Activated CD4-positive, CD25-positive, alpha-beta regulatory T cell treated with anti-CD3 and anti-CD28 coated beads, Interleukin-2, amount 50 U/mL, for 16 hours (primary cell): ENCODE results near the gene CDYL2.

Source experiments
- DNase-seq: peaks from one replicate; pipeline ENCODE4 v3.0.0-alpha.2; 2020; ENCODE audit warnings: low read depth, low spot score

Gene CDYL2

GRCh38 chr16:80627108-80627507 lies 177.3 kb downstream of the CDYL2 start:
- no peak for DNase-seq

- DNase-seq, result no peak
Observed at GRCh38 chr16:80623376-80623775, 181.0 kb downstream of the CDYL2 start.

GRCh38 chr16:80622007-80622406 lies 182.4 kb downstream of the CDYL2 start:
- DNase-seq, result no peak

- no peak for DNase-seq
Observed at GRCh38 chr16:80620736-80621605, 183.4 kb downstream of the CDYL2 start.

GRCh38 chr16:80619824-80620223 lies 184.6 kb downstream of the CDYL2 start:
- DNase-seq, result no peak

- DNase-seq, result no peak
Observed at GRCh38 chr16:80618862-80619648, 185.3 kb downstream of the CDYL2 start.

GRCh38 chr16:80616362-80616761 lies 188.0 kb downstream of the CDYL2 start:
- no peak for DNase-seq

GRCh38 chr16:80615735-80616134 lies 188.7 kb downstream of the CDYL2 start:
- no peak for DNase-seq

- no peak for DNase-seq
Observed at GRCh38 chr16:80614908-80615671, 189.3 kb downstream of the CDYL2 start.

- DNase-seq, result no peak
Observed at GRCh38 chr16:80612461-80613017, 191.9 kb downstream of the CDYL2 start.

GRCh38 chr16:80611930-80612327 lies 192.5 kb downstream of the CDYL2 start:
- DNase-seq, result no peak

GRCh38 chr16:80611171-80611929 lies 193.0 kb downstream of the CDYL2 start:
- no peak for DNase-seq

GRCh38 chr16:80610481-80611156 lies 193.8 kb downstream of the CDYL2 start:
- no peak for DNase-seq

GRCh38 chr16:80608946-80609345 lies 195.5 kb downstream of the CDYL2 start:
- DNase-seq, result no peak

GRCh38 chr16:80607204-80607603 lies 197.2 kb downstream of the CDYL2 start:
- no peak for DNase-seq

GRCh38 chr16:80606221-80606766 lies 198.1 kb downstream of the CDYL2 start:
- DNase-seq, result no peak

GRCh38 chr16:80604600-80605355 lies 199.6 kb downstream of the CDYL2 start:
- no peak for DNase-seq

GRCh38 chr16:80602894-80603293 lies 201.5 kb downstream of the CDYL2 start:
- DNase-seq, result no peak

- DNase-seq, result no peak
Observed at GRCh38 chr16:80601182-80601581, 203.2 kb downstream of the CDYL2 start.
